K562 (cell line): ENCODE data around the gene FIBIN. TPM values are rescaled to one million over a fixed set of nuclear protein-coding genes. Genes with fewer than 3 reads are reported as not detected.

ENCODE experiments used
- ATAC-seq: fragments of 200-7000 bp; cut with Tn5 transposase; 3 replicates; pipeline ENCODE4 v1.9.1; 2020; ENCODE audit warnings: moderate library complexity
- BruUV-seq: library from RNA; stranded (reverse); fragments of 400-500 nt; replicated peaks from 2 replicates; lab custom pipeline; 2021; lab: Mats Ljungman, UMichigan
- CTCF ChIA-PET: fragments of 300-600 bp; formaldehyde crosslinking; extraction: SDS; loops from one replicate; lab custom pipeline; 2021; ENCODE audit warnings: low intra/inter-chr PET ratio; lab: Yijun Ruan, JAX
- POLR2A ChIA-PET: fragments of 300-600, 350-650 bp; sonication (Branson Sonifier 250); formaldehyde crosslinking; extraction: SDS; loops from one replicate; lab custom pipeline; 2021; ENCODE audit warnings: antibody characterized with exemption, inconsistent platforms; lab: Yijun Ruan, JAX
- DNase-seq, 4 experiments: peaks; one replicate each; pipeline versions ENCODE4 v3.0.0 to v3.0.0-alpha.2; 2011 to 2018; ENCODE audit warnings: low spot score in 3 of 4, mixed read lengths in 3 of 4; ENCODE audit errors: extremely low read depth in 1 of 4
- FAIRE-seq: peaks from 2 replicates; lab custom pipeline; 2011; peaks lifted over from hg19 to GRCh38; lab: Jason Lieb, UNC
- H2AFZ ChIP-seq: 2 replicates; pipeline ENCODE4 v1.6.0; 2011; ENCODE audit warnings: low read depth, low read length, control low read depth, inconsistent platforms
- H3K27ac ChIP-seq: fragments of 200-600 bp; 3 replicates; pipeline ENCODE4 v1.8.0; 2011; ENCODE audit warnings: low read depth, mild to moderate bottlenecking, control low read depth, inconsistent platforms, low read length, moderate library complexity, mixed read lengths; ENCODE audit errors: extremely low read depth
- H3K27me3 ChIP-seq, 2 experiments: fragments of 300-600 bp in 1 of 2; 2 replicates in 1 of 2; 3 replicates in 1 of 2; pipeline versions ENCODE4 v1.6.0 to v1.8.0; 2011; ENCODE audit warnings: inconsistent platforms in 2 of 2, low read length in 2 of 2, mild to moderate bottlenecking in 1 of 2, mixed read lengths in 1 of 2, moderate library complexity in 1 of 2; ENCODE audit not compliant: control insufficient read depth in 2 of 2, insufficient read depth in 2 of 2
- H3K36me3 ChIP-seq: fragments of 300-600 bp; 3 replicates; pipeline ENCODE4 v1.8.0; 2011; ENCODE audit warnings: mild to moderate bottlenecking, low read length, inconsistent platforms; ENCODE audit not compliant: control insufficient read depth, insufficient read depth
- H3K4me1 ChIP-seq, 2 experiments: fragments of 200-600 bp in 1 of 2; replicated peaks in 1 of 2; 2 replicates in 1 of 2; 3 replicates in 1 of 2; pipeline versions ENCODE4 v1.5.1 to v1.8.0; 2011; ENCODE audit warnings: inconsistent platforms in 2 of 2, low read length in 2 of 2, mild to moderate bottlenecking in 1 of 2, mixed read lengths in 1 of 2, moderate library complexity in 1 of 2; ENCODE audit not compliant: control insufficient read depth in 2 of 2, insufficient read depth in 2 of 2
- H3K4me2 ChIP-seq: 2 replicates; pipeline ENCODE4 v1.6.1; 2011; ENCODE audit warnings: low read length, control low read depth, inconsistent platforms, mixed read lengths; ENCODE audit not compliant: insufficient read depth
- H3K4me3 ChIP-seq: fragments of 200-600 bp; sonication (generic), shearing (Covaris generic); 2 replicates; pipeline ENCODE4 v1.5.1; 2016; ENCODE audit warnings: control low read depth, inconsistent platforms
- H3K79me2 ChIP-seq: fragments of 200-600 bp; 3 replicates; pipeline ENCODE4 v1.8.0; 2011; ENCODE audit warnings: low read length, inconsistent platforms; ENCODE audit not compliant: control insufficient read depth, insufficient read depth
- H3K9ac ChIP-seq, 2 experiments: 2 replicates each; pipeline versions ENCODE4 v1.6.0 to v1.6.1; 2011; ENCODE audit warnings: low read depth in 2 of 2, low read length in 2 of 2, control low read depth in 1 of 2, inconsistent platforms in 1 of 2, mild to moderate bottlenecking in 1 of 2, mixed read lengths in 1 of 2; ENCODE audit not compliant: insufficient read depth in 1 of 2
- H3K9me1 ChIP-seq: one replicate; pipeline ENCODE4 v1.6.0; 2011; ENCODE audit warnings: inconsistent platforms, mild to moderate bottlenecking, low read length, moderate library complexity; ENCODE audit not compliant: control insufficient read depth, insufficient read depth
- H3K9me3 ChIP-seq: replicated peaks from 2 replicates; pipeline ENCODE4 v1.5.1; 2011; ENCODE audit warnings: low read depth, low read length, inconsistent platforms; ENCODE audit not compliant: control insufficient read depth, insufficient read depth
- H4K20me1 ChIP-seq: replicated peaks from 2 replicates; pipeline ENCODE4 v1.6.1; 2011; ENCODE audit warnings: low read length, inconsistent platforms, mixed read lengths; ENCODE audit not compliant: control insufficient read depth, insufficient read depth
- POLR3A ChIP-seq: IDR thresholded peaks from 2 replicates; pipeline ENCODE4 v1.6.1; 2011; ENCODE audit warnings: borderline replicate concordance, mild to moderate bottlenecking, moderate library complexity; ENCODE audit not compliant: insufficient read length, insufficient read depth; ENCODE audit errors: extremely low read depth
- PYGO2 ChIP-seq: fragments of 450-650 bp; IDR thresholded peaks from 2 replicates; pipeline ENCODE4 v1.6.1; 2016; ENCODE audit warnings: mild to moderate bottlenecking, missing genetic modification characterization, moderate library complexity, missing compliant biosample characterization
- SIN3B ChIP-seq: fragments of 450-650 bp; IDR thresholded peaks from 2 replicates; pipeline ENCODE4 v1.6.1; 2017; ENCODE audit warnings: low read depth, mild to moderate bottlenecking, moderate library complexity
- SMARCA5 ChIP-seq: fragments of 450-650 bp; IDR thresholded peaks from 2 replicates; pipeline ENCODE4 v1.6.1; 2016
- SMARCC2 ChIP-seq: fragments of 450-650 bp; IDR thresholded peaks from 2 replicates; pipeline ENCODE4 v1.6.1; 2017; ENCODE audit warnings: antibody characterized with exemption, moderate library complexity, mild to moderate bottlenecking, low read depth
- WGBS: fragments of 100-300 bp; shearing (Covaris generic); methylation state at CpG from one replicate; pipeline ENCODE4 v1.1.6; 2016; ENCODE audit warnings: low coverage, mixed read lengths; ENCODE audit not compliant: insufficient coverage; ENCODE audit errors: missing lambda C conversion rate; 5-methylcytosine and 5-hydroxymethylcytosine counted together
- in situ Hi-C: fragments of 300-500 bp; cut with MboI; formaldehyde crosslinking; loops from 4 replicates; pipeline ENCODE4 v1.15.0; 2018; ENCODE audit warnings: inconsistent platforms, mixed read lengths
- intact Hi-C: fragments of 100-400 bp; cut with micrococcal nuclease; formaldehyde crosslinking; loops from 2 replicates; pipeline ENCODE4 v1.14.2; 2022
- polyA plus RNA-seq, 8 experiments: library from polyadenylated mRNA; depleted of rRNA in 4 of 8; stranded (reverse) in 5 of 8; unstranded in 3 of 8; fragments of >200 nt; fragmentation: Nextera tagmentation in 2 of 8; fragmentation: Illumina TruSeq in 1 of 8; extraction: Ambion mirVana in 2 of 8; extraction: Trizol in 1 of 8; gene quantifications; 2 replicates each; pipeline versions ENCODE4 v1.2.1 to v1.2.3, GENCODE V29; 2011 to 2014; ENCODE audit warnings: inconsistent platforms in 1 of 8, missing spikeins in 1 of 8
- total RNA-seq, 7 experiments: library from RNA; depleted of rRNA in 6 of 7; stranded (reverse); fragments of >200 nt in 6 of 7; fragmentation: Illumina TruSeq in 2 of 7; extraction: Trizol in 2 of 7; gene quantifications; 2 replicates each; pipeline versions ENCODE4 v1.2.1 to v1.2.3, GENCODE V29; 2011 to 2021; ENCODE audit warnings: low replicate concordance in 1 of 7
- TF ChIP-seq, protein P1 (sequence below): IDR thresholded peaks from 3 replicates; pipeline ENCODE4 v1.6.1; 2011; ENCODE audit warnings: borderline replicate concordance, mild to moderate bottlenecking, moderate library complexity; ENCODE audit not compliant: insufficient read length; ENCODE audit errors: extremely low read depth
- TF ChIP-seq, protein P2 (sequence below): fragments of 450-650 bp; formaldehyde crosslinking; IDR thresholded peaks from 2 replicates; pipeline ENCODE4 v1.4.0; 2020; ENCODE audit warnings: mild to moderate bottlenecking, moderate library complexity
- TF ChIP-seq, protein P3 (sequence below): sonication (generic); formaldehyde crosslinking; IDR thresholded peaks from 2 replicates; pipeline ENCODE4 v1.8.0; 2022; ENCODE audit warnings: missing genetic modification reagents, mild to moderate bottlenecking, moderate library complexity, borderline replicate concordance

Gene FIBIN
- total and polyA plus RNA-seq, 9 of the 15 experiments (the other 6 are each of a cell fraction or from before 2014, with no cell fraction given) = not detected

DNA sequence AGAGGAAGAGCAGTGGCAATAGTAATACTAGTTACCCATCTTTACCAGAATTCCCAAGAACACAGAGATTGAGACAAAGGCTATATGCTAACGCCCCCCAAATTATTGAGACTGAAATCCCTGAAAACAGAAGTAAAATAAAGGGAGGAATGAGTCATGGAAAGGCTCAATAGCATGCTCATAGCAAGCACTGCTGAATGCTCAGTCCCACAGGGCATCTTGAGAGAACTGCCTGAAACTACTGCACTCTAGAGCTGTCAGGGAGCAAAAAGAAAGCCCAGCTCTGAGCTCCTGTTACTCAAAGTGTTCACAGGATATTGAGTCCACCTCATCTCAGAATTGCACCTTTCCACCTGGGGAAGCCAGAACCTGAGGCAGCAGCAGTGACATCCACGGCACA, 44.1 kb upstream of the FIBIN start:
- CTCF ChIA-PET = no interaction called here
- ATAC-seq = no peak
- H3K27me3 ChIP-seq = no peaks in the 10 kb centered on the region
- in situ Hi-C loops = no loop called here
- H3K4me3 ChIP-seq = no peak overlapping the region
- TF ChIP-seq, protein P1, sequence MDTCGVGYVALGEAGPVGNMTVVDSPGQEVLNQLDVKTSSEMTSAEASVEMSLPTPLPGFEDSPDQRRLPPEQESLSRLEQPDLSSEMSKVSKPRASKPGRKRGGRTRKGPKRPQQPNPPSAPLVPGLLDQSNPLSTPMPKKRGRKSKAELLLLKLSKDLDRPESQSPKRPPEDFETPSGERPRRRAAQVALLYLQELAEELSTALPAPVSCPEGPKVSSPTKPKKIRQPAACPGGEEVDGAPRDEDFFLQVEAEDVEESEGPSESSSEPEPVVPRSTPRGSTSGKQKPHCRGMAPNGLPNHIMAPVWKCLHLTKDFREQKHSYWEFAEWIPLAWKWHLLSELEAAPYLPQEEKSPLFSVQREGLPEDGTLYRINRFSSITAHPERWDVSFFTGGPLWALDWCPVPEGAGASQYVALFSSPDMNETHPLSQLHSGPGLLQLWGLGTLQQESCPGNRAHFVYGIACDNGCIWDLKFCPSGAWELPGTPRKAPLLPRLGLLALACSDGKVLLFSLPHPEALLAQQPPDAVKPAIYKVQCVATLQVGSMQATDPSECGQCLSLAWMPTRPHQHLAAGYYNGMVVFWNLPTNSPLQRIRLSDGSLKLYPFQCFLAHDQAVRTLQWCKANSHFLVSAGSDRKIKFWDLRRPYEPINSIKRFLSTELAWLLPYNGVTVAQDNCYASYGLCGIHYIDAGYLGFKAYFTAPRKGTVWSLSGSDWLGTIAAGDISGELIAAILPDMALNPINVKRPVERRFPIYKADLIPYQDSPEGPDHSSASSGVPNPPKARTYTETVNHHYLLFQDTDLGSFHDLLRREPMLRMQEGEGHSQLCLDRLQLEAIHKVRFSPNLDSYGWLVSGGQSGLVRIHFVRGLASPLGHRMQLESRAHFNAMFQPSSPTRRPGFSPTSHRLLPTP = no peak
- TF ChIP-seq, all 486 proteins: peak for 0
- no peak overlapping the region for H3K27ac ChIP-seq
- H2AFZ ChIP-seq = no peak overlapping the region
- intact Hi-C loops = no loop called here
- no peak for DNase-seq
- H3K9me3 ChIP-seq = no peaks in the 10 kb centered on the region
- H4K20me1 ChIP-seq = no peaks in the 10 kb centered on the region
- no peak overlapping the region for H3K4me2 ChIP-seq
- no peaks in the 10 kb centered on the region for H3K4me1 ChIP-seq
- H3K36me3 ChIP-seq = no peaks in the 10 kb centered on the region
- H3K9ac ChIP-seq = no peak overlapping the region
- H3K9me1 ChIP-seq = no peaks in the 10 kb centered on the region
- no peaks in the 10 kb centered on the region for H3K79me2 ChIP-seq
- 0% methylated on average over 2 of the region's 2 CpGs for WGBS
- FAIRE-seq = no peak
- no TSS peak for BruUV-seq
- POLR2A ChIA-PET = no interaction called here

DNA sequence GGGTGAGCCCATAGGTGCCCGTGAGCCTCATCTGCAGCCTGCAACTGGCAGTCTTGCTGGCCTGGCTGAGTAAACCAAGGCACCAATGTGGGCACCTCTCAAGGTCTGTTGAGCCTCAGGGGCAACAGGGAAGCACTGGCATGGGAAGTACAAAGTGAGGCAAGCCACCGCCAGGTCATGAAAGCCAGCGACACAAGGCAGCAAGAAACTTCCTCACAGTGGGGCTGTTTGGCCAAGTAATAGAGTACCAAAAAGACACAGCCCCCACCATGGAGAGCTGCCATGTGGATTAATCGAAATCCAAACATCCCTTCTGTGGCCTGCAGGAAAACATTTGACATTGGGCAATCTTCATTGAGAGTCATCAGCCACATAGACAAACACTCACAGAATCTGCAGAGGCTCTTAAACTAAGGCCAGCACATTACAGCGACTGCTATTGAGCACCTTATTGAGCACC, 43.6 kb upstream of the FIBIN start:
- Histone ChIP-seq H3K27ac (no peak overlapping the region), H3K9me3 (no peaks in the 10 kb centered on the region), H3K27me3 (no peaks in the 10 kb centered on the region), H3K4me3 (no peak overlapping the region), H2AFZ (no peak overlapping the region), H3K79me2 (no peaks in the 10 kb centered on the region), H4K20me1 (no peaks in the 10 kb centered on the region), H3K4me2 (no peak overlapping the region), H3K4me1 (no peaks in the 10 kb centered on the region), H3K9me1 (no peaks in the 10 kb centered on the region), H3K36me3 (no peaks in the 10 kb centered on the region), H3K9ac (no peak overlapping the region)
- ATAC-seq = no peak
- FAIRE-seq = no peak
- POLR2A ChIA-PET = no interaction called here
- intact Hi-C loops = no loop called here
- CTCF ChIA-PET = no interaction called here
- 6% methylated on average over 5 of the region's 5 CpGs for WGBS
- no TSS peak for BruUV-seq
- in situ Hi-C loops = no loop called here
- no peak for DNase-seq
- TF ChIP-seq POLR3A = no peak
- TF ChIP-seq, protein P2, sequence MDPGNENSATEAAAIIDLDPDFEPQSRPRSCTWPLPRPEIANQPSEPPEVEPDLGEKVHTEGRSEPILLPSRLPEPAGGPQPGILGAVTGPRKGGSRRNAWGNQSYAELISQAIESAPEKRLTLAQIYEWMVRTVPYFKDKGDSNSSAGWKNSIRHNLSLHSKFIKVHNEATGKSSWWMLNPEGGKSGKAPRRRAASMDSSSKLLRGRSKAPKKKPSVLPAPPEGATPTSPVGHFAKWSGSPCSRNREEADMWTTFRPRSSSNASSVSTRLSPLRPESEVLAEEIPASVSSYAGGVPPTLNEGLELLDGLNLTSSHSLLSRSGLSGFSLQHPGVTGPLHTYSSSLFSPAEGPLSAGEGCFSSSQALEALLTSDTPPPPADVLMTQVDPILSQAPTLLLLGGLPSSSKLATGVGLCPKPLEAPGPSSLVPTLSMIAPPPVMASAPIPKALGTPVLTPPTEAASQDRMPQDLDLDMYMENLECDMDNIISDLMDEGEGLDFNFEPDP = no peak
- no peak for TF ChIP-seq SMARCA5
- TF ChIP-seq SMARCC2 = no peak
- TF ChIP-seq PYGO2 (tag) = no peak
- TF ChIP-seq SIN3B = no peak
- TF ChIP-seq, protein P3, sequence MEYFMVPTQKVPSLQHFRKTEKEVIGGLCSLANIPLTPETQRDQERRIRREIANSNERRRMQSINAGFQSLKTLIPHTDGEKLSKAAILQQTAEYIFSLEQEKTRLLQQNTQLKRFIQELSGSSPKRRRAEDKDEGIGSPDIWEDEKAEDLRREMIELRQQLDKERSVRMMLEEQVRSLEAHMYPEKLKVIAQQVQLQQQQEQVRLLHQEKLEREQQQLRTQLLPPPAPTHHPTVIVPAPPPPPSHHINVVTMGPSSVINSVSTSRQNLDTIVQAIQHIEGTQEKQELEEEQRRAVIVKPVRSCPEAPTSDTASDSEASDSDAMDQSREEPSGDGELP = no peak
